ENCODE data around the gene YBX3.

DNA sequence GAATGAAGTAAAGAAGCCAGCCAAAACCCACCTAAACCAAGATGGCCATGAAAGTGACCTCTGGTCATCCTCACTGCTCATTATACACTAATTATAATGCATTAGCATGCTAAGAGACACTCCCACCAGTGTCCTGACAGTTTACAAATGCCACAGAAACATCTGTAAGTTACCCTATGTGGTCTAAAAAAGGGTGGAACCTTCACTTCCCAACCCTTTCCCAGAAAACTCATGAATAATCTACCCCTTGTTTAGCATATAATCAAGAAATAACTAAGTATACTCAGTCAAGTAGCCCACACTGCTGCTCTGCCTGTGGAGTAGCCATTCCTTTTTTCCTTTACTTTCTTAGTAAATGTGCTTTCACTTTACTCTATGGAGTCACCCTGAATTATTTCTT is 69.1 kb downstream of the YBX3 start:
- TF ChIP-seq POLR2A (IDR thresholded peaks at IDR 0.05; ENCODE audit: low read depth) = no peak
- TF ChIP-seq, protein P1, sequence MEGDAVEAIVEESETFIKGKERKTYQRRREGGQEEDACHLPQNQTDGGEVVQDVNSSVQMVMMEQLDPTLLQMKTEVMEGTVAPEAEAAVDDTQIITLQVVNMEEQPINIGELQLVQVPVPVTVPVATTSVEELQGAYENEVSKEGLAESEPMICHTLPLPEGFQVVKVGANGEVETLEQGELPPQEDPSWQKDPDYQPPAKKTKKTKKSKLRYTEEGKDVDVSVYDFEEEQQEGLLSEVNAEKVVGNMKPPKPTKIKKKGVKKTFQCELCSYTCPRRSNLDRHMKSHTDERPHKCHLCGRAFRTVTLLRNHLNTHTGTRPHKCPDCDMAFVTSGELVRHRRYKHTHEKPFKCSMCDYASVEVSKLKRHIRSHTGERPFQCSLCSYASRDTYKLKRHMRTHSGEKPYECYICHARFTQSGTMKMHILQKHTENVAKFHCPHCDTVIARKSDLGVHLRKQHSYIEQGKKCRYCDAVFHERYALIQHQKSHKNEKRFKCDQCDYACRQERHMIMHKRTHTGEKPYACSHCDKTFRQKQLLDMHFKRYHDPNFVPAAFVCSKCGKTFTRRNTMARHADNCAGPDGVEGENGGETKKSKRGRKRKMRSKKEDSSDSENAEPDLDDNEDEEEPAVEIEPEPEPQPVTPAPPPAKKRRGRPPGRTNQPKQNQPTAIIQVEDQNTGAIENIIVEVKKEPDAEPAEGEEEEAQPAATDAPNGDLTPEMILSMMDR (IDR thresholded peaks at IDR 0.05) = no peak

Measured in esophagus muscularis mucosa (tissue), 3 donors.